MM.1S (cell line): ENCODE data around the gene SIX4.
A peak's percentile ranks its signal among the peaks of the same experiment; 100 is the strongest.

ENCODE experiments used
- DNase-seq: peaks from one replicate; pipeline ENCODE4 v3.0.0-alpha.2; 2015
- H2AFZ ChIP-seq: fragments of 300-600 bp; sonication (generic); 2 replicates; pipeline ENCODE4 v1.6.0; 2016; ENCODE audit warnings: antibody characterized with exemption, low read length
- H3F3A ChIP-seq: fragments of 300-600 bp; sonication (generic); 2 replicates; pipeline ENCODE4 v1.6.1; 2016; ENCODE audit warnings: mild to moderate bottlenecking, antibody characterized with exemption, low read length, moderate library complexity, mixed read lengths; ENCODE audit not compliant: insufficient read depth
- H3K27ac ChIP-seq: fragments of 300-600 bp; sonication (generic); 2 replicates; pipeline ENCODE4 v1.5.1; 2016; ENCODE audit warnings: mild to moderate bottlenecking, low read length
- H3K27me3 ChIP-seq: fragments of 300-600 bp; sonication (generic); replicated peaks from 2 replicates; pipeline ENCODE4 v1.6.0; 2016; ENCODE audit warnings: low read length; ENCODE audit not compliant: insufficient read depth
- H3K36me3 ChIP-seq: fragments of 300-600 bp; sonication (generic); replicated peaks from 2 replicates; pipeline ENCODE4 v1.6.1; 2016; ENCODE audit warnings: mild to moderate bottlenecking, low read length, mixed read lengths; ENCODE audit not compliant: insufficient read depth
- H3K4me1 ChIP-seq: fragments of 300-600 bp; sonication (generic); 2 replicates; pipeline ENCODE4 v1.6.1; 2016; ENCODE audit warnings: low read length, mixed read lengths
- H3K4me2 ChIP-seq: fragments of 300-600 bp; sonication (generic); 2 replicates; pipeline ENCODE4 v1.6.0; 2016; ENCODE audit warnings: low read depth, low read length
- H3K4me3 ChIP-seq: fragments of 300-600 bp; sonication (generic); 2 replicates; pipeline ENCODE4 v1.5.1; 2016; ENCODE audit warnings: low read length, mixed read lengths
- H3K79me2 ChIP-seq: fragments of 300-600 bp; sonication (generic); 2 replicates; pipeline ENCODE4 v1.6.1; 2016; ENCODE audit warnings: mixed run types, low read length, mixed read lengths
- H3K9ac ChIP-seq: fragments of 300-600 bp; sonication (generic); 2 replicates; pipeline ENCODE4 v1.6.1; 2016; ENCODE audit warnings: low read length, mixed read lengths
- H3K9me2 ChIP-seq: fragments of 300-600 bp; sonication (generic); replicated peaks from 2 replicates; pipeline ENCODE4 v1.6.1; 2016; ENCODE audit warnings: mild to moderate bottlenecking, low read length, mixed read lengths; ENCODE audit not compliant: insufficient read depth
- H3K9me3 ChIP-seq: fragments of 300-600 bp; sonication (generic); replicated peaks from 2 replicates; pipeline ENCODE4 v1.6.1; 2016; ENCODE audit warnings: mild to moderate bottlenecking, low read length, mixed read lengths; ENCODE audit not compliant: insufficient read depth
- H4K20me1 ChIP-seq: fragments of 300-600 bp; sonication (generic); 2 replicates; pipeline ENCODE4 v1.6.1; 2016; ENCODE audit warnings: mild to moderate bottlenecking, low read length, moderate library complexity, mixed read lengths; ENCODE audit not compliant: insufficient read depth
- CTCF ChIP-seq: fragments of 300-600 bp; sonication (generic); IDR thresholded peaks from 2 replicates; pipeline ENCODE4 v1.5.1; 2016; ENCODE audit warnings: antibody characterized with exemption, low read length, mixed read lengths
- EZH2 ChIP-seq: fragments of 300-600 bp; sonication (generic); optimal IDR thresholded peaks from 2 replicates; pipeline ENCODE3; 2017; ENCODE audit warnings: low read depth, mild to moderate bottlenecking, antibody characterized with exemption, low read length, mixed read lengths
- EZH2phosphoT487 ChIP-seq: fragments of 300-600 bp; sonication (generic); IDR thresholded peaks from 2 replicates; pipeline ENCODE4 v1.6.1; 2018; ENCODE audit warnings: antibody characterized with exemption, low read length

SIX4 gene

GRCh38 chr14:60723907-60724618, at the start of gene SIX4:
SIX4 (minus strand) TSS chr14:60724351; CDS start chr14:60724074, 277 bp downstream.
- Histone ChIP-seq H3K79me2 (no peaks in the 10 kb centered on the region), H2AFZ (peak within 1 kb of the TSS; percentile 85), H3K9ac (peak within 1 kb of the TSS; percentile 56; the same call in 1 of the 2 replicates), H3K27me3 (no peaks in the 10 kb centered on the region), H3K4me2 (peak within 1 kb of the TSS; percentile 69), H3K9me3 (no peaks in the 10 kb centered on the region), H3F3A (no peaks in the 10 kb centered on the region), H4K20me1 (no peaks in the 10 kb centered on the region), H3K36me3 (no peaks in the 10 kb centered on the region), H3K4me3 (peak within 1 kb of the TSS; percentile 76), H3K9me2 (no peaks in the 10 kb centered on the region), H3K27ac (peak within 1 kb of the TSS; percentile 51; the same call in 1 of the 2 replicates), H3K4me1 (no peaks in the 10 kb centered on the region)
- no peak for TF ChIP-seq CTCF
- TF ChIP-seq EZH2 = no peak
- TF ChIP-seq EZH2phosphoT487 = no peak
- peak; percentile 67 for DNase-seq

GRCh38 chr14:60773558-60773957, 49.4 kb upstream of the SIX4 start:
- H3K9ac ChIP-seq = no peak overlapping the region
- no peak overlapping the region for H3K4me3 ChIP-seq
- H3K4me2 ChIP-seq = no peak overlapping the region
- TF ChIP-seq EZH2phosphoT487 (no peak), CTCF (no peak), EZH2 (no peak)
- H3K9me3 ChIP-seq = no peaks in the 10 kb centered on the region
- no peak overlapping the region for H2AFZ ChIP-seq
- H3K79me2 ChIP-seq = peaks cover 3% of the 10 kb centered on the region
- H3K27me3 ChIP-seq = no peaks in the 10 kb centered on the region
- no peaks in the 10 kb centered on the region for H3F3A ChIP-seq
- DNase-seq = peak; percentile 12
- H3K27ac ChIP-seq = peak overlapping the region; percentile 35; the same call in 1 of the 2 replicates
- peaks cover 8% of the 10 kb centered on the region for H3K4me1 ChIP-seq
- no peaks in the 10 kb centered on the region for H4K20me1 ChIP-seq
- no peaks in the 10 kb centered on the region for H3K36me3 ChIP-seq
- H3K9me2 ChIP-seq = no peaks in the 10 kb centered on the region

GRCh38 chr14:60771117-60771516, 47.0 kb upstream of the SIX4 start:
- no peak overlapping the region for H3K4me3 ChIP-seq
- no peaks in the 10 kb centered on the region for H3K9me2 ChIP-seq
- no peak for DNase-seq
- H3K4me1 ChIP-seq = peaks cover 8% of the 10 kb centered on the region
- H3K27me3 ChIP-seq = no peaks in the 10 kb centered on the region
- no peak overlapping the region for H3K9ac ChIP-seq
- H4K20me1 ChIP-seq = no peaks in the 10 kb centered on the region
- H3K27ac ChIP-seq = no peak overlapping the region
- H3F3A ChIP-seq = no peaks in the 10 kb centered on the region
- no peaks in the 10 kb centered on the region for H3K9me3 ChIP-seq
- no peak overlapping the region for H3K4me2 ChIP-seq
- peaks cover 3% of the 10 kb centered on the region for H3K79me2 ChIP-seq
- TF ChIP-seq EZH2phosphoT487 (no peak), CTCF (no peak), EZH2 (no peak)
- H3K36me3 ChIP-seq = no peaks in the 10 kb centered on the region
- H2AFZ ChIP-seq = no peak overlapping the region
